HG02938 (cell line): ENCODE data around the gene ZNF57.
"Not testable (repeated sequence)": the region's sequence is repeated elsewhere in the genome, so short reads cannot be mapped to it uniquely, and the experiment has no call there.

Experiments
- ATAC-seq: cut with Tn5 transposase; IDR thresholded peaks from one replicate; pipeline ENCODE4 v1.9.1; 2021; ENCODE audit warnings: mild to moderate bottlenecking, moderate library complexity; ENCODE audit not compliant: unreplicated experiment

ZNF57 gene

DNA sequence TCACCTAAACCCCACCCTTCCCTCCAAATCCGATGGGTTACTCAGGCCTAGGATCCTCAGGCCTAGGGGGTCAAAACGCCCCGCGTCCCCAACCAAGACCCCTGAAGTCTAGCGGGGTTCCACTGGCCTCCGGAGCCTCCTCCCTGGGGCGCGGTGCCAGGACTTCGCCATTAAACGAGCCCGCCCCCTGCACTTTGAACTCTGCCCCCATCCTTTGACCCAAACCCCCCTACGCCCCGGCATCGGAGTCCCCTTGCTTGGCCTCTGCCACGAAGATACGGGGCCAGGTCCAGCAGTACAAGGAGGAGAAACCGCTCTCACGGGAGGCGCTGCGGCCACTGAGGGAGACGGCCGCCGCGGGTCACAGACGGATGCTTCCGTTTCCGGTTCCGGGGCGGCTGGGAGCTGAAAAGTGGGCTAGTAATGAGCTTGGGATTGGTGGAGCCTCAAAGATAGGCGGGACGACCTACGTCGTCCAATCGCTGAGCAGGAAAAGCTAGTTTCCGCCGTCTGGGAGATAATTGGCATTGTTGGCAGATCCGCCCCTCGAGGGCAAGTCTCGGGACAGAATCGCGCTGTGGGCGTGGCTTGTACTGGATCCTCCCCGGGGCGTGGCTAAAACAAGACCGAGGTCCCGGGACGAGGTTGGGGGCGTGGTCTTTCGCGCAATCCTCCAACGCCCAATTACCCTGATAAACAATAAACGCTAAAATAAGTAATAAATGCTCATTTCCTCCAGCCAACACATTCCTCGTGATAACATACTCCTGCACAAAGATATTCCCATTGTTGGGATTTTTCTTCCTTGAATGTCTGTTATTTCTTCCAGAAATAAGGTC, 49.8 kb downstream of the ZNF57 start:
- ATAC-seq, result peak; percentile 93

DNA sequence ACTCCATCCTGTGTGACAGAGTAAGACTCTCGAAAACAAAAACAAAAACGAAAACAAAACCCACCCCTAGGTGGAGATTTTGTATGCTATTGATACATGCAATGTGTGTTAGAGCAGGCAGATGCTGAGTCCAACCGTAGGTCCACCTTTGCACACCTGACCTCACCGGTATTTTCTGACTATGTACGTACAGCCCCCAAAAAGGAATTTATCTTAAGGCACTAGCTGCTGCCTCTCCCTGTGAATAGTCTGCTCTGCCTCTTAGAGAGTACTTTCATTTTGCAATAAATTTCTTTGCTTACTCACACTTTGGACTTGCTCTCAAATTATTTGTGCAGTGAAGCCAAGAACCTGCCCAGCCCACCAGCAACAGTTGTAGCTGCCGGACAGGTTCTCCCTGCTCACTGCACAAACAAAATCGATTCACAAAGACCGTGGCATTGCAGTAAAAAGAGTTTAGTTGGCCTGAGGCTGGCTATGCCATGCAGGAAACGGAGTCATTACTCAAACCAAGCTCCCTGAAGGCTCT, 52.3 kb downstream of the ZNF57 start:
- no peak for ATAC-seq

DNA sequence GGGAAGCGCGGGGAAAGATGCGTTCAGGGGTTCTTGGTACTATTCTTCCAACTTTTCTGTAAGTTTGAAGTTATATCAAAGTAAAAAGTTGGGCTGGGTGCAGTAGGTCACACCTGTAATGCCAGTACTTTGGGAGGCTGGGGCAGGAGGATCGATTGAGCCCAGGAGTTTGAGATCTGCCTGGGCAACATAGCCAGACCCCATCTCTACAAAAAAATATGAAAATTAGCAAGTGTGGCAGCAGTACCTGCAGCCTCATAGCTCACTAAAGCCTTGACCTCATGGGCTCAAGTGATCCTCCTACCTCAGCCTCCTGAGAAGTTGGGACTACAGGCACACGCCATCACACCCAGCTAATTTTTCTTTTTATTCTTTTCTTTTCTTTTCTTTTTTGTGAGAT, 56.4 kb downstream of the ZNF57 start:
- no peak for ATAC-seq

DNA sequence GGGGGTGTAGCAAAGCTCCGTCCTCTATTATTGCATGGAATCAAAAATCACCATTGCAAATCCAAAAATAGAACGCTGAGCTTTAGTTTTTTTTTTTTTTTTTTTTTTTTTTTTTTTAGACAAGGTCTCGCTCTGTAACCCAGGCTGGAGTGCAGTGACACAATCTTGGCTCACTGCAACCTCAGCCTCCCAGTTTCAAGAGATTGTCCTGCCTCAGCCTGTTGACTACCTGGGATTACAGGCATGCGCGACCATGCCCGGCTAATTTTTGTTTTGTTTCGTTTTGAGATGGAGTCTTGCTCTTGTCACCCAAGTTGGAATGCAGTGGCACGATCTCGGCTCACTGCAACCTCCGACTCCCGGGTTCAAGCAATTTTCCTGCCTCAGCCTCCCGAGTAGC, 59.4 kb downstream of the ZNF57 start:
- no peak for ATAC-seq

DNA sequence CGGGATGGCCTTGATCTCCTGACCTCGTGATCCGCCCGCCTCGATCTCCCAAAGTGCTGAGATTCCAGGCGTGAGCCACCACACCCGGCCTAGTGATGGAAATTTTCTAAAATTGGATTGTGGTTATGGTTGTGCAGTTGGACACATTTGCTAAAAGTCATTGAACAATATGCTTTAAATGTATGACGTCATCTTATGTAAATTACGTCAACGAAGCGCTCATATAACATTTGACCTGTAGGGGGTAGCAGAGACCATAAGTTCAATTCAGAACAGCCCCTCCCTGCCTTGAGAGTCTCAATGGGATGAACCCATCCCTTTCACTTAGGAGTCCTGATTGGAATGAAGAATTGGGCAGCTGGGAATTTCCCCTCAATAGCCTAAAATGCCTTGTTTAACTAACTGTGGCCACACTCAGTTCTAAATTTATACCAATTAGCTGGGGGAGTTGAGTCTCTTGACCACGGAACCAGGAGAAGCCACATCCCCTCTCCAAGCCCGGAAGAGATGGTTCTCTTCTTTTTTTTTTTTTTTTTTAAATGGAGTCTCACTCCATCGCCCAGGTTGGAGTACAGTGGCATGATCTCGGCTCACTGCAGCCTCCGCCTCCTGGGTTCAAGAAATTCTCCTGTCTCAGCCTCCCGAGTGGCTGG, 61.4 kb downstream of the ZNF57 start:
- ATAC-seq, result no peak

DNA sequence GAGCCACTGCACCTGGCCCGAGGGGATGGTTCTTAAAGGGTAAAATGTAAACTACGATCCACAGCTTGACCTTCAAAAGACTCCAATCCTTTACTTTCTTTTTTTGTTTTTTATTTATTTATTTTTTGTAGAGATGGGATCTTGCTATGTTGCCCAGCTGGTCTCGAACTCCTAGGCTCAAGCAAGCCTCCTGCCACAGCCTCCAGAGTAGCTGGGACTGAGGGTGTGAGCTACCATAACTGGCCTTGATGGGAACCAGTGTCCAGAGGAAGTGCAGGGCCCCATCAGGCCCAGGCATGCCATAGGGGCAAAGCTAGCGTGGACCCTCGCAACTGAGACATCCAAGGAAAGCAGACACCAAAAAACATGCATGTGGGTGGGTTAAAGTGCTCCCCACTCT, 62.4 kb downstream of the ZNF57 start:
- no peak for ATAC-seq

DNA sequence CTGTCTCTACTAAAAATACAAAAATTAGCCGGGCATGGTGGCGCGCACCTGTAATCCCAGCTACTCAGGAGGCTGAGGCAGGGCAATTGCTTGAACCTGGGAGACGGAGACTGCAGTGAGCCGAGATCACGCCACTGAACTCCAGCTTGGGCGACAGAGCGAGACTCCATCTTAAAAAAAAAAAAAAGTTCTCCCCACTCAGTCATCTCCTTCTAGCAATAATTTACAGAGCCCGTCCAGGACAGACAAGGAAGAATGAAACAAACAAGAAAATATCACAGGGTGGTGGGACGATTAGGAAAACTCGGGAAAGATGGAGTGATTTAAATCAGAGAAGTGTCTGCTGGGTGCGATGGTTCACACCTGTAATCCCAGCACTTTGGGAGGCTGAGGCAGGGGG, 62.9 kb downstream of the ZNF57 start:
- not testable (repeated sequence) for ATAC-seq

DNA sequence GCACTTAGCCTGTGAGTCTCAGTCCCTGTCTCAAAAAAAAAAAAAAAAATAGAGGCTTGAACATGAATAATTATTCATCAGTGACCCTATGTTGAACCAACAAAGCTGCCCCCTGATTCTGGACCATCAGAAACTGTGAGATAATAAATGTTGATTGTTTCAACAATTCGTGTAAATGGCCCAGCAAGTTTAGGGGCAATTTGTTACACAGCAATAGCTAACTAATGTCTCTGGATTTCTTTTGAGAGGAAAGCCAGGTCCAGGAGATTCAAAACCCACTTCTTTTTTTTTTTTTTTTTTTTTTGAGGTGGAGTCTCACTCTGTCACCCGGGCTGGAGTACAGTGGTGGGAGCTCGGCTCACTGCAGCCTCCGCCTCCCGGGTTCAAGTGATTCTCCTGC, 64.1 kb downstream of the ZNF57 start:
- no peak for ATAC-seq

DNA sequence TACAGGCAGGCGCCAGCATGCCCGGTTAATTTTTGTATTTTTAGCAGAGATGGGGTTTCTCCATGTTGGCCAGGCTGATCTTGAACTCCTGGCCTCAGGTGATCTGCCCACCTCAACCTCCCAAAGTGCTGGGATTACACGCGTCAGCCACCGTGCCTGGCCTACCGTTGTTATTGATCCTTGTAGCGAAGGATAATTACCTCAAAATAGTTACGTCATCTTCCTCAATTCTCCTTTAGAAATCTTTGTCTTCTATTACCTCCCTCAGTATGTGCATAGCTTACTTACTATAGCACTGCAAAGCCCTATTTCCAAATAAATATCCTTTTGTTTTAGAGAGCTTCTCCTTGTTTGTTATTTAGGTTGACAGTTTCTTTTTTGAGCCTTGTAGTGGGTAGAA, 67.2 kb downstream of the ZNF57 start:
- no peak for ATAC-seq
